GM21528 (cell line): Measurements from ENCODE around the gene OR1L8.

Experiments
- ATAC-seq: cut with Tn5 transposase; IDR thresholded peaks from one replicate; pipeline ENCODE4 v1.9.1; 2021; ENCODE audit warnings: mild to moderate bottlenecking, moderate library complexity; ENCODE audit not compliant: unreplicated experiment, low FRiP score

The OR1L8 gene

DNA sequence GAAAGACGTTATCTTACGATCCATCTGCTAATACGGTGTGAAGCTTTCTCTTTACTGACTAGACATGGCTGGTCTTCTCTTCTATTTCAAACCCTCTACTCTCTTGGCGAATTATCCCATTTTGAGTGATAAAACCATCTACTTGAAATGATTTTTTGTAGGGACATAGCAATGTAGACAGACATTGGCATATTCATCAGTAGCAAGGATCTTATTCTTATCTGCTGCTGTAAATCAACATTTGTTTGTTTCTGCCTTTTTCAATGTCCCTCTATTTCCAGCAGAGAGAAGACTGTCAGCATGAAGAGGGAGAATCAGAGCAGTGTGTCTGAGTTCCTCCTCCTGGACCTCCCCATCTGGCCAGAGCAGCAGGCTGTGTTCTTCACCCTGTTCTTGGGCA, 64.3 kb downstream of the OR1L8 start, which contains the start of gene OR1J4:
Gene OR1J4 (plus strand): TSS at position 301 of the 400 bp plus-strand sequence. CDS start 0 bp downstream, at position 301.
- ATAC-seq, result no peak

DNA sequence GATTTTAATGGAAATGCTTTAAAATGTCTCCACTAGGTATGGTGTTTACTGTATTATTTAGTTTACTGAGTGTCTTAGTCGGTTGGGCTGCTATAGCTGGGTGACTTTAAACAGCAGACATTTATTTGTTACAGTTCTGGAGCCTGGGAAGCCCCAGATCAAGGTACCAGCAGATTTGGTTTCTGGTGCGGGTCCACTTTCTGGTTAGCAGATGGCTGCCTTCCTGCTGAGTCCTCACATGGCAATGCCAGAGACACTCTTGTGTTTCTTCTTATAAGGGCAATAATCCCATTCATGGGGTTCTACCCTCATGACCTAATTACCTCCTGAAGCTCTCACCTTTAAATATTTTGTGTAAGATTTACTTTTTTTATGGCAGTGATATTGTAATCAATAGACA, 65.0 kb downstream of the OR1L8 start:
- ATAC-seq, result no peak
